ENCODE measurements around the gene PLPP7. TPM values are rescaled to one million over a fixed set of nuclear protein-coding genes. Genes with fewer than 3 reads are reported as not detected.
"Not testable (repeated sequence)": the region's sequence is repeated elsewhere in the genome, so short reads cannot be mapped to it uniquely, and the experiment has no call there.

Gene PLPP7
- total RNA-seq (1 to 10 TPM; 6.6 to 9.5 TPM), polyA plus RNA-seq (10 to 100 TPM in 1 of 2 donors, 1 to 10 TPM in 1; 5.6 to 11.1 TPM)
- long read RNA-seq, donor 1, transcript PLPP7-202 (2 exons, 2,095 nt), result major isoform, 99 of 106 reads
- long read RNA-seq, donor 1, partial matches to known transcripts, result 3 of 106 reads
- long read RNA-seq, donor 1, other reads (novel, unspliced or antisense), result 3 of 106 reads
- long read RNA-seq, donor 2, transcript PLPP7-202 (2 exons, 2,095 nt), result major isoform, 10 of 16 reads
- long read RNA-seq, donor 2, partial matches to known transcripts, result 1 of 16 reads
- long read RNA-seq, donor 2, other reads (novel, unspliced or antisense), result 5 of 16 reads

- peak within 1 kb of the TSS in 1 of 2 donors; percentile 8 for H3K27ac ChIP-seq (ENCODE audit: low read depth in 1 of 2, low read length in 2 of 2)
- H3K4me1 ChIP-seq (ENCODE audit: control insufficient read depth in 1 of 2, insufficient read depth in 2 of 2, low read length in 2 of 2), result no peaks in the 10 kb centered on the region
- H3K27me3 ChIP-seq (ENCODE audit: control insufficient read depth in 1 of 2, insufficient read depth in 2 of 2, low read length in 1 of 2), result no peaks in the 10 kb centered on the region
- intact Hi-C loops (cut with DNase I), result loop anchor here in 1 of 2 donors (5.0 kb wide), 1 partner anchor 52 kb away; no protein-coding TSS in a partner anchor
- ATAC-seq (ENCODE audit: low FRiP score), result peak; percentile 93
- WGBS, 2 donors, result 9 to 16% methylated on average over 28 of the region's 28 CpGs
- no peaks in the 10 kb centered on the region for H3K36me3 ChIP-seq (ENCODE audit: control insufficient read depth in 1 of 2, insufficient read depth in 2 of 2, low read length in 1 of 2)
- DNase-seq, result peak; percentile 87 to 92
- peak within 1 kb of the TSS; percentile 11 to 36 for H3K4me3 ChIP-seq (ENCODE audit: low read length in 2 of 2)
- no peaks in the 10 kb centered on the region for H3K9me3 ChIP-seq (ENCODE audit: control insufficient read depth, low read length)
Observed at GRCh38 chr9:131289301-131290035, at the start of gene PLPP7. PLPP7 (plus strand) TSS chr9:131289723; CDS start chr9:131289998, 275 bp downstream.

GRCh38 chr9:131240047-131240921 is 49.2 kb upstream of the PLPP7 start:
- 86 to 88% methylated on average over 22 of the region's 22 CpGs for WGBS, 2 donors
- ATAC-seq (ENCODE audit: low FRiP score), result no peak
- Histone ChIP-seq H3K9me3 (ENCODE audit: control insufficient read depth, low read length) (no peaks in the 10 kb centered on the region), H3K27ac (ENCODE audit: low read depth in 1 of 2, low read length in 2 of 2) (no peak overlapping the region), H3K36me3 (ENCODE audit: control insufficient read depth in 1 of 2, insufficient read depth in 2 of 2, low read length in 1 of 2) (no peaks in the 10 kb centered on the region), H3K27me3 (ENCODE audit: control insufficient read depth in 1 of 2, insufficient read depth in 2 of 2, low read length in 1 of 2) (no peaks in the 10 kb centered on the region), H3K4me1 (ENCODE audit: control insufficient read depth in 1 of 2, insufficient read depth in 2 of 2, low read length in 2 of 2) (no peaks in the 10 kb centered on the region), H3K4me3 (ENCODE audit: low read length in 2 of 2) (no peak overlapping the region)
- DNase-seq, result peak in 1 of 2 donors; percentile 56
- intact Hi-C loops (cut with DNase I), result no loop called here

- DNase-seq; ATAC-seq (ENCODE audit: low FRiP score); H3K27ac ChIP-seq (ENCODE audit: low read depth in 1 of 2, low read length in 2 of 2); H3K9me3 ChIP-seq (ENCODE audit: control insufficient read depth, low read length); H3K4me1 ChIP-seq (ENCODE audit: control insufficient read depth in 1 of 2, insufficient read depth in 2 of 2, low read length in 2 of 2); H3K36me3 ChIP-seq (ENCODE audit: control insufficient read depth in 1 of 2, insufficient read depth in 2 of 2, low read length in 1 of 2); H3K4me3 ChIP-seq (ENCODE audit: low read length in 2 of 2); intact Hi-C loops (cut with DNase I); H3K27me3 ChIP-seq (ENCODE audit: control insufficient read depth in 1 of 2, insufficient read depth in 2 of 2, low read length in 1 of 2): not testable (repeated sequence)
- WGBS, 2 donors, result 89 to 91% methylated on average over 5 of the region's 5 CpGs
Observed at GRCh38 chr9:131244331-131244730, 45.2 kb upstream of the PLPP7 start.

- intact Hi-C loops (cut with DNase I), result no loop called here
- 73 to 82% methylated on average over 4 of the region's 4 CpGs for WGBS, 2 donors
- Histone ChIP-seq H3K27me3 (ENCODE audit: control insufficient read depth in 1 of 2, insufficient read depth in 2 of 2, low read length in 1 of 2) (no peaks in the 10 kb centered on the region), H3K4me3 (ENCODE audit: low read length in 2 of 2) (no peak overlapping the region), H3K4me1 (ENCODE audit: control insufficient read depth in 1 of 2, insufficient read depth in 2 of 2, low read length in 2 of 2) (no peaks in the 10 kb centered on the region), H3K36me3 (ENCODE audit: control insufficient read depth in 1 of 2, insufficient read depth in 2 of 2, low read length in 1 of 2) (no peaks in the 10 kb centered on the region), H3K9me3 (ENCODE audit: control insufficient read depth, low read length) (no peaks in the 10 kb centered on the region), H3K27ac (ENCODE audit: low read depth in 1 of 2, low read length in 2 of 2) (no peak overlapping the region)
- DNase-seq (no peak), ATAC-seq (ENCODE audit: low FRiP score) (no peak)
Observed at GRCh38 chr9:131246618-131247017, 42.9 kb upstream of the PLPP7 start.

- Histone ChIP-seq H3K36me3 (ENCODE audit: control insufficient read depth in 1 of 2, insufficient read depth in 2 of 2, low read length in 1 of 2) (no peaks in the 10 kb centered on the region), H3K4me1 (ENCODE audit: control insufficient read depth in 1 of 2, insufficient read depth in 2 of 2, low read length in 2 of 2) (no peaks in the 10 kb centered on the region), H3K4me3 (ENCODE audit: low read length in 2 of 2) (no peak overlapping the region), H3K9me3 (ENCODE audit: control insufficient read depth, low read length) (no peaks in the 10 kb centered on the region), H3K27me3 (ENCODE audit: control insufficient read depth in 1 of 2, insufficient read depth in 2 of 2, low read length in 1 of 2) (no peaks in the 10 kb centered on the region), H3K27ac (ENCODE audit: low read depth in 1 of 2, low read length in 2 of 2) (no peak overlapping the region)
- 91 to 92% methylated on average over 21 to 23 of the region's 23 CpGs for WGBS, 2 donors
- DNase-seq, result peak in 1 of 2 donors; percentile 66
- no peak for ATAC-seq (ENCODE audit: low FRiP score)
- intact Hi-C loops (cut with DNase I), result no loop called here
Observed at GRCh38 chr9:131252120-131252519, 37.4 kb upstream of the PLPP7 start.

- Histone ChIP-seq H3K4me1 (ENCODE audit: control insufficient read depth in 1 of 2, insufficient read depth in 2 of 2, low read length in 2 of 2) (no peaks in the 10 kb centered on the region), H3K4me3 (ENCODE audit: low read length in 2 of 2) (no peak overlapping the region), H3K27ac (ENCODE audit: low read depth in 1 of 2, low read length in 2 of 2) (no peak overlapping the region), H3K27me3 (ENCODE audit: control insufficient read depth in 1 of 2, insufficient read depth in 2 of 2, low read length in 1 of 2) (no peaks in the 10 kb centered on the region), H3K36me3 (ENCODE audit: control insufficient read depth in 1 of 2, insufficient read depth in 2 of 2, low read length in 1 of 2) (no peaks in the 10 kb centered on the region), H3K9me3 (ENCODE audit: control insufficient read depth, low read length) (no peaks in the 10 kb centered on the region)
- ATAC-seq (ENCODE audit: low FRiP score), result peak; percentile 13
- 71 to 72% methylated on average over 14 of the region's 14 CpGs for WGBS, 2 donors
- intact Hi-C loops (cut with DNase I), result no loop called here
- DNase-seq, result peak in 1 of 2 donors; percentile 81
Observed at GRCh38 chr9:131253891-131254491, 35.5 kb upstream of the PLPP7 start.

GRCh38 chr9:131254626-131255025 is 34.9 kb upstream of the PLPP7 start:
- 93 to 98% methylated on average over 14 of the region's 14 CpGs for WGBS, 2 donors
- no peak for DNase-seq
- no peak for ATAC-seq (ENCODE audit: low FRiP score)

GRCh38 chr9:131255676-131256197 is 33.8 kb upstream of the PLPP7 start:
- ATAC-seq (ENCODE audit: low FRiP score), result no peak
- WGBS, 2 donors, result 90 to 93% methylated on average over 8 of the region's 8 CpGs
- Histone ChIP-seq H3K9me3 (ENCODE audit: control insufficient read depth, low read length) (no peaks in the 10 kb centered on the region), H3K4me3 (ENCODE audit: low read length in 2 of 2) (no peak overlapping the region), H3K27me3 (ENCODE audit: control insufficient read depth in 1 of 2, insufficient read depth in 2 of 2, low read length in 1 of 2) (no peaks in the 10 kb centered on the region), H3K36me3 (ENCODE audit: control insufficient read depth in 1 of 2, insufficient read depth in 2 of 2, low read length in 1 of 2) (no peaks in the 10 kb centered on the region), H3K27ac (ENCODE audit: low read depth in 1 of 2, low read length in 2 of 2) (no peak overlapping the region), H3K4me1 (ENCODE audit: control insufficient read depth in 1 of 2, insufficient read depth in 2 of 2, low read length in 2 of 2) (no peaks in the 10 kb centered on the region)
- intact Hi-C loops (cut with DNase I), result no loop called here
- peak in 1 of 2 donors; percentile 41 for DNase-seq

More at GRCh38 chr9:131254626-131255025, 34.9 kb upstream of the PLPP7 start:
- H3K27ac ChIP-seq (ENCODE audit: low read depth in 1 of 2, low read length in 2 of 2), result no peak overlapping the region
- H3K4me1 ChIP-seq (ENCODE audit: control insufficient read depth in 1 of 2, insufficient read depth in 2 of 2, low read length in 2 of 2), result no peaks in the 10 kb centered on the region
- no peaks in the 10 kb centered on the region for H3K36me3 ChIP-seq (ENCODE audit: control insufficient read depth in 1 of 2, insufficient read depth in 2 of 2, low read length in 1 of 2)
- intact Hi-C loops (cut with DNase I), result no loop called here
- no peaks in the 10 kb centered on the region for H3K9me3 ChIP-seq (ENCODE audit: control insufficient read depth, low read length)
- no peaks in the 10 kb centered on the region for H3K27me3 ChIP-seq (ENCODE audit: control insufficient read depth in 1 of 2, insufficient read depth in 2 of 2, low read length in 1 of 2)
- no peak overlapping the region for H3K4me3 ChIP-seq (ENCODE audit: low read length in 2 of 2)

Measured in aorta (tissue), 5 donors.